Small intestine (tissue), 7 donors: ENCODE results near the gene TEX28. TPM values are rescaled to one million over a fixed set of nuclear protein-coding genes. Genes with fewer than 3 reads are reported as not detected.
A peak's percentile ranks its signal among the peaks of the same experiment; 100 is the strongest.

Experiments used
- DNase-seq, 2 donors: peaks; one replicate each; pipeline versions ENCODE4 v3.0.0 to v3.0.0-alpha.2; 2013
- FAIRE-seq: peaks from 2 replicates; lab custom pipeline; 2012; peaks lifted over from hg19 to GRCh38; lab: Jason Lieb, UNC
- H3K27ac ChIP-seq, 3 donors: one replicate each; pipeline ENCODE4 v1.5.1; 2013; ENCODE audit warnings: low read length in 2 of 3, mild to moderate bottlenecking in 2 of 3, control low read depth in 1 of 3, inconsistent platforms in 1 of 3, low read depth in 1 of 3, moderate library complexity in 1 of 3
- H3K27me3 ChIP-seq, 3 donors: one replicate each; pipeline ENCODE4 v1.6.1; 2013; ENCODE audit warnings: low read length in 3 of 3, inconsistent platforms in 1 of 3; ENCODE audit not compliant: control insufficient read depth in 3 of 3, insufficient read depth in 3 of 3
- H3K36me3 ChIP-seq, 3 donors: one replicate each; pipeline ENCODE4 v1.6.1; 2013; ENCODE audit warnings: low read length in 3 of 3, inconsistent platforms in 1 of 3, low read depth in 1 of 3, mild to moderate bottlenecking in 1 of 3, moderate library complexity in 1 of 3; ENCODE audit not compliant: control insufficient read depth in 3 of 3, insufficient read depth in 2 of 3
- H3K4me1 ChIP-seq, 3 donors: one replicate each; pipeline ENCODE4 v1.6.1; 2013; ENCODE audit warnings: low read length in 2 of 3, inconsistent platforms in 1 of 3, low read depth in 1 of 3, mild to moderate bottlenecking in 1 of 3, moderate library complexity in 1 of 3; ENCODE audit not compliant: control insufficient read depth in 3 of 3, insufficient read depth in 2 of 3
- H3K4me3 ChIP-seq, 3 donors: one replicate each; pipeline ENCODE4 v1.5.1; 2013; ENCODE audit warnings: low read length in 3 of 3, control low read depth in 1 of 3, inconsistent platforms in 1 of 3, low read depth in 1 of 3, mild to moderate bottlenecking in 1 of 3, moderate library complexity in 1 of 3
- H3K9me3 ChIP-seq, 2 donors: one replicate each; pipeline ENCODE4 v1.6.1; 2013; ENCODE audit warnings: low read depth in 1 of 2, low read length in 1 of 2; ENCODE audit not compliant: control insufficient read depth in 2 of 2, insufficient read depth in 1 of 2
- WGBS, 3 donors: extraction: QIAGEN DNeasy Blood & Tissue Kit; methylation state at CpG; one replicate each; pipeline ENCODE4 v1.1.7; 2013; 5-methylcytosine and 5-hydroxymethylcytosine counted together
- polyA plus RNA-seq, 4 donors: library from polyadenylated mRNA; stranded (reverse) in 3 of 4; unstranded in 1 of 4; fragments of 200-250 nt in 3 of 4; fragments of 120-200 nt in 1 of 4; gene quantifications; one replicate each; pipeline versions ENCODE4 v1.2.1 to v1.2.3, GENCODE V29; 2013
- donor health status: healthy with polysubstance abuse.
- donor health status: control.
- donor health status: control.
- donor health status: Bipolar disorder and iron deficiency.
- donor health status: healthy.

The TEX28 gene
- polyA plus RNA-seq, 4 donors = not detected

DNA sequence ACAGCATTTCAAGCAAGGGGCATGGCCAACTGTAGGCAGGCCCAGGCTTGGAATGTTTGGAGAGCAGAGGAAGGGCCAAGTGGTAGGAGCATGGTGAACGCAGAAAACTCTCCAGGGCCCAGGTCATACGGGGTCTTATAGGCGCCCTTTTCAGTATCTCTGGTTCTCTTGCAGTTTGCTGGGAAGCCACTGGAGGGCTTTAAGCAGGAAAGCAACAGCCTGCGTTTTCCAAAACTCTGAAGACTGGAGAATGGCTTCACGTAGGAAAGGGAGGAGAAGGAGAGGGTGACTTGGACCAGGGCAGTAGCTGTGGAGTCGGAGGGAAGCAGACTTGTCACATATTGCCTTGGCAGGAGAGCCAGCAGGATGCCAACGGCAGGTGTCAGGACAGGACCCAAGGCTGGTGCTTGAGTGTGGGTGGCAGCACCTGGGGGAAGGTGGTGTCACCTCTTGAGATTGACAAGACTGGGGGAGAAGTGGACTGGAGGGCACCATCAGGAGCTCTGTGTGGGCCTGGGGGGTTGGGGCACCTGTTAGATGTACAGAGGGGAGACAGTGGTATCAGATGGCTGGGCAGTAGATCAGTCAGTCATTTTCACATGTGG is 22.6 kb upstream of the TEX28 start:
- no peak overlapping the region for H3K27ac ChIP-seq
- 14 to 33% (median 22%) methylated on average over 7 of the region's 7 CpGs for WGBS, 3 donors
- no peak overlapping the region for H3K4me3 ChIP-seq
- DNase-seq (peak in 1 of 2 donors; percentile 20), FAIRE-seq (no peak)
- H3K4me1 ChIP-seq = no peaks in the 10 kb centered on the region
- H3K27me3 ChIP-seq = no peaks in the 10 kb centered on the region
- H3K36me3 ChIP-seq = no peaks in the 10 kb centered on the region
- no peaks in the 10 kb centered on the region for H3K9me3 ChIP-seq

DNA sequence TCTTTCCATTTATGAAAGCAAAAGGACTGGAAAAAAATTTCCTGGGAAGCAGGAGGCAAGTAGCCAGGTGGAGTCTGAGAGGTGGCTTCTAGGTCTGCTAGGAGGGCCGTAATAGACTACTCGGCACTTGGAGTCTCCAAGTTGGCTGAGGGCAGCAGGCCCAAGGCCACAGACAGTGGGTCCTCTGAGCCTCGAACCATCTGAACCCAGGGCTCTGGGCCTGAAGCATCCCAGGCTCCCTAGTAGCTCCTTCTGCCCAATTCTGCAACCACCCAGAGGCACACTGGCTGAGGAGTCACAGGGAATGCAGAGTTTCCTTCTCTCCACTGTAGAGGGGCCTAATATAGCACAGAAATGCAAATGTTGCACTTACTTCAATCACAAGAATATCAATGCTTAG is 20.5 kb upstream of the TEX28 start:
- no peaks in the 10 kb centered on the region for H3K27me3 ChIP-seq
- no peak overlapping the region for H3K4me3 ChIP-seq
- no peaks in the 10 kb centered on the region for H3K36me3 ChIP-seq
- no peaks in the 10 kb centered on the region for H3K9me3 ChIP-seq
- H3K4me1 ChIP-seq = no peaks in the 10 kb centered on the region
- no peak overlapping the region for H3K27ac ChIP-seq
- 84 to 99% methylated on average over 3 of the region's 3 CpGs; no CpG with 5 or more reads in 1 of the 3 donors for WGBS, 3 donors
- DNase-seq (no peak), FAIRE-seq (no peak)

DNA sequence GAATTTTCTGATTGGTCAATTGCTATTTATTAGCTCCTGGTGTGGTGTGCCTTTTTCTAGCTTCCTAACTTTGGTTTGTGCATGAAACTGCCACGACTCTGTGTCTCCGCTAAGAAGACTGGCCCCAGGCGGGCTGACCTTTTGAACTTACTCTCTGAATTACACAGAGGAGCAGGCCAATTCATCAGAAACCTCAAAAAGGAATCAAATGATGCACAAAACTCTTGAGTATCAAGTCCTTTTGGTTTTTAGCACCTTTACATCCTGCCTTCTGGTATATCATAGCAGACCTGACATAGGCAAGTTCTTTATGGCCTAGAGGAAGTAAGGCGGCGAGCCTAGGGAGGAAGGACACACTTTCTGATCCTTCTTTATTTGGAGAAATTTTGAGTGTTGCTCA is 18.2 kb upstream of the TEX28 start:
- FAIRE-seq (no peak), DNase-seq (no peak)
- Histone ChIP-seq H3K4me3 (no peak overlapping the region), H3K4me1 (no peaks in the 10 kb centered on the region), H3K27ac (no peak overlapping the region), H3K9me3 (no peaks in the 10 kb centered on the region), H3K36me3 (no peaks in the 10 kb centered on the region), H3K27me3 (no peaks in the 10 kb centered on the region)
- 65 to 71% (median 66%) methylated on average over 5 of the region's 5 CpGs for WGBS, 3 donors

DNA sequence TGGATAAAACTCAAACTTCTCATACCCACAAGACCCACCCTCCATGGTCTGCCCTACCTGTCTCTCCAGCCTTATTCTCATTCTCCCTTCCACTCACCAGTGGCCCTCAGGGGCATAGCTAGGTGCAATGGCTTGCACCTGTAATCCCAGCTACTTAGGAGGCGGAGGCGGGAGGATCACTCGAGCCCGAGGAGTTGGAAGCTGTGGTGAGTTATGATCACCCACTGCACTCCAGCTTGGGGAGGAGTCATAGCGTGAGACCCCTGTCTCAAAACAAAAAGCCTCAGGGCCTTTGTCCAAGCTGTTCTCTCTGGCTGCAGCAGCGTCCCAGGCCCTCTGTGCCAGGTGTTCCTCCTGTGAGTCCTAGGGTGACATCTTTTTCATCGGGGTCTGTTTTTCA is 17.2 kb upstream of the TEX28 start:
- no peak for FAIRE-seq
- WGBS, 3 donors = 86 to 91% (median 91%) methylated on average over 7 of the region's 7 CpGs
- no peaks in the 10 kb centered on the region for H3K36me3 ChIP-seq

DNA sequence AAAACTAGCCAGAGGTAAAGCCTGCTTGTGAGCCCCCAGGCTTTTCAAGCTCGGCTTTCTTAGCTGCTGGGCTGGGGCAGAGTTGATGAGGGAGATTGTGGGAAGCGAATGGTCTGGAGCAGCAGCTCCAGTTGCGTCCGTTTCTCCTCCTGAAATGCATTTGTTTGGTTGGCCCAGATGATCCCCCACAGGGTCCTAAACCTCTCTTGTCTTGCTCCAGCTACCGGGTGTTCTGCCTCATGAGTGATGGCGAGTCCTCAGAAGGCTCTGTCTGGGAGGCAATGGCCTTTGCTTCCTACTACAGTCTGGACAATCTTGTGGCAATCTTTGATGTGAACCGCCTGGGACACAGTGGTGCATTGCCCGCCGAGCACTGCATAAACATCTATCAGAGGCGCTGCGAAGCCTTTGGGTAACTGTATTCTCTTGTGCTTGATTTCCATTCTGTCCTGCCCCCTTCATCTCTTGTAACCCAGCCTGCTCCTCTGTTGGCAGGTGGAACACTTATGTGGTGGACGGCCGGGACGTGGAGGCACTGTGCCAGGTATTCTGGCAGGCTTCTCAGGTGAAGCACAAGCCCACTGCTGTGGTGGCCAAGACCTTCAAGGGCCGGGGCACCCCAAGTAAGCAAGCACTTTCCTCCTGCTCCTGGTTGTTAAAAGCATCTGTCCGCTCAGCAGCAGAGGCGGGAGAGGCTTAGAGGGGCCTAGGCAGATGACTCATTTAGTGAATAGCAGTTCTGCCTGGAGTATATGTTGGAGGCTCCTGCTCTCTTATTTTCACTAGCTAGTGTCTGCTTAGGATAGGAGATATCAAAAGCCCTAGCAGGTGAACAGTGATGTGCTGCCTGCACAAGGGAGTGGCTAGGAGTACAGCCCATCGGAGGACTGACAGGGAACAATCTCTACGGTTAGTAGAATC is 16.0 kb upstream of the TEX28 start:
- no peak overlapping the region for H3K4me3 ChIP-seq
- H3K36me3 ChIP-seq = no peaks in the 10 kb centered on the region
- H3K27me3 ChIP-seq = peaks cover 0 to 2% (median 0%) of the 10 kb centered on the region in 3 donors
- FAIRE-seq = no peak
- no peak overlapping the region for H3K27ac ChIP-seq
- no peaks in the 10 kb centered on the region for H3K4me1 ChIP-seq
- no peak for DNase-seq
- WGBS, 3 donors = 70 to 85% (median 72%) methylated on average over 15 to 19 of the region's 19 CpGs
- no peaks in the 10 kb centered on the region for H3K9me3 ChIP-seq

More for the DNA sequence above, 17.2 kb upstream of the TEX28 start:
- Histone ChIP-seq H3K4me3 (no peak overlapping the region), H3K4me1 (no peaks in the 10 kb centered on the region), H3K27me3 (peaks cover 0 to 2% (median 0%) of the 10 kb centered on the region in 3 donors), H3K27ac (no peak overlapping the region), H3K9me3 (no peaks in the 10 kb centered on the region)
- no peak for DNase-seq

DNA sequence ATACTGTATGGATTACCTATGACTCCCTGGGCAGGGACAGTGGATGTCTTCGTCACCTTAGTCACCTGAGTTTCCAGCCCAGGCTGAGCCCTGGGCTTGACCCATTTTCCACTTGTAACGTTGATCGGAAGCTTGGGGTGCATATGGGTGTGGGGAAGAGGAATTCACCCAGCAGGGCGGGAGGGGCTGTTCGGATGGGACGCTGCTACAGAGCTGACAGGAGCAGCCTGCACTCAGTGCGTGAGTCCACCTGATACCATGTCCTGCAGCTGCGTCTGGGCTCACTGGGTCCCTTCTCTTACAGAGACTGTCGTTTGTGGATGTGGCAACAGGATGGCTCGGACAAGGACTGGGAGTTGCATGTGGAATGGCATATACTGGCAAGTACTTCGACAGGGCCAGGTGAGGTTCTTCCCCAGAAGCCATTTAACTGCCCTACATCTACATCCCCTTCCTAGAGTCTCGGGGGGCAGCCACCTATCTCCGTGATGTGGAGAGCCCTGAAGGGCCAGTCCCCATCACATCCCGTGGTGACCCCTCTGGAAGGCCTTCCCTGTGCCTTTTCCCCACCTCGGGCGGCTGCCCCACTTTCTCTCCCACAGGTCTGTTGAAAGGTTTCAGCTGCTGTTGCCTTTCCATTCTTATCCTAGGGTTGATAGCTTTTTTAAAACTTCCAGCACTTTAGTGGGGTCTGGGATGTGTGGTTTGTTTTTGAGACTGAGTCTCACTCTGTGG is 14.3 kb upstream of the TEX28 start:
- peaks cover 0 to 2% (median 0%) of the 10 kb centered on the region in 3 donors for H3K27me3 ChIP-seq
- FAIRE-seq (no peak), DNase-seq (no peak)
- WGBS, 3 donors = 77 to 91% (median 80%) methylated on average over 14 to 16 of the region's 16 CpGs
- no peak overlapping the region for H3K27ac ChIP-seq
- H3K4me3 ChIP-seq = no peak overlapping the region
- no peaks in the 10 kb centered on the region for H3K4me1 ChIP-seq
- no peaks in the 10 kb centered on the region for H3K9me3 ChIP-seq
- no peaks in the 10 kb centered on the region for H3K36me3 ChIP-seq

DNA sequence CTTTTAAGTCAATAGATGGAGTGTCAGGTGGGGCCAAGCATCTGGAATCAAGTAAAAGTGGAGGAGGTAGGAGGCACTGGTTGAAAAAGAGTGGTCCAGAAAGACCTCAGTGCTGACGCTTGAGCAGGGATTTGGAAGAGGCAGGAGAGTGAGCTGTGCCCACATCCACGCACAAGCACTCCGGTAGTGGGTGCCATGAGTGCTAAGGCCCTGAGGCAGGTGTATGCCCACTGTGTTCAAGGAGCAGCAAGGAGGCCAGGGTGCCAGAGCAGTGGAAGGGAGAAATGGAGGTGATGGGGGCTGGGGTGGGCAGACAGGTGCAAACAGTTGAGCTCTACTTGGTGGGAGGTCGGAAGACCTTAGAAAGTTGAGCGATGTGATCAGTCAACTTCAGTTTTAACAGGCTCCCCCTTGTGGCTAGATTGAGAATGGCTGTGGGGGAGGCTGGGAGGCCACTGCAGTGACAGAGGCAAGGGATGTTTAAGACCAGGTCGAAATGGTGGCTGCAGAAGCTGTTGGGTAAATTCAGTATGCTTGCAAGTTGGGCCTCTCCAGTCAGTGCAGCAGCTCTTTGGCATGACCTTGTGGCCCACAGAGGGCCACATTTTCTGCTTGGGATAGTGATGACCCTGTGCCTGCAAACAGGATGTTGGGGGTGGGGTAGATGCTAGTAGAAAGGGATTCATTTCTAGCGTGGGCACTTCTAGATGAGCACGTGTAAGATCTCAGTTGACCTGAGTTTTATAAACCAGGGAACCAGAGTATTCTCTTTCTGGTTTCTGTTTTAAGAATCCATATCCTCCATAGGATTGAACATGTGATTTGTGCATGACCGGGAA is 13.4 kb upstream of the TEX28 start:
- no peaks in the 10 kb centered on the region for H3K36me3 ChIP-seq
- peaks cover 0 to 2% (median 0%) of the 10 kb centered on the region in 3 donors for H3K27me3 ChIP-seq
- H3K27ac ChIP-seq = no peak overlapping the region
- no peak overlapping the region for H3K4me3 ChIP-seq
- WGBS, 3 donors = 50 to 59% (median 57%) methylated on average over 9 of the region's 9 CpGs
- FAIRE-seq (no peak), DNase-seq (peak; percentile 43 to 51)
- H3K4me1 ChIP-seq = no peaks in the 10 kb centered on the region
- no peaks in the 10 kb centered on the region for H3K9me3 ChIP-seq
